ENCODE data around the gene PFKFB2.
A peak's percentile ranks its signal among the peaks of the same experiment; 100 is the strongest.

PFKFB2 gene

DNA sequence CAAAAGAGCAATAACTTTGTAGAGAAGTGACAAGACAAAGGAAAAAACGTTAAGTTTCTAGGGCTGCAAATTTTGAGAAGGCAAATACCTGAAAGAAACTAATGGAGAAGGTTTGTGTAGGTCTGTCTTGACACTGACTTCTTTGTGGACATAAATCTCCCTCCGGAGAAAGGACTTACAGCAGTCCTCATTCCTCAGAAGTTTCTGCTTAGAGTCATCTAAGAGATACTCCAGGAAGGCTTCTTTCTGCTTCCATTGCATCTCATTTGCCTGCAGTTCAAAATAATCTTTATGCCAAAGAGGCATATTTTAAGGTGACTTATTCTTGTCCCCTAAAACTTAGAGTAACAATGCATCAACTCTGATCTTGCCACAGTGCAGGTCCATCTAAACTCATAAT, 31.2 kb downstream of the PFKFB2 start:
- TF ChIP-seq, protein P1, sequence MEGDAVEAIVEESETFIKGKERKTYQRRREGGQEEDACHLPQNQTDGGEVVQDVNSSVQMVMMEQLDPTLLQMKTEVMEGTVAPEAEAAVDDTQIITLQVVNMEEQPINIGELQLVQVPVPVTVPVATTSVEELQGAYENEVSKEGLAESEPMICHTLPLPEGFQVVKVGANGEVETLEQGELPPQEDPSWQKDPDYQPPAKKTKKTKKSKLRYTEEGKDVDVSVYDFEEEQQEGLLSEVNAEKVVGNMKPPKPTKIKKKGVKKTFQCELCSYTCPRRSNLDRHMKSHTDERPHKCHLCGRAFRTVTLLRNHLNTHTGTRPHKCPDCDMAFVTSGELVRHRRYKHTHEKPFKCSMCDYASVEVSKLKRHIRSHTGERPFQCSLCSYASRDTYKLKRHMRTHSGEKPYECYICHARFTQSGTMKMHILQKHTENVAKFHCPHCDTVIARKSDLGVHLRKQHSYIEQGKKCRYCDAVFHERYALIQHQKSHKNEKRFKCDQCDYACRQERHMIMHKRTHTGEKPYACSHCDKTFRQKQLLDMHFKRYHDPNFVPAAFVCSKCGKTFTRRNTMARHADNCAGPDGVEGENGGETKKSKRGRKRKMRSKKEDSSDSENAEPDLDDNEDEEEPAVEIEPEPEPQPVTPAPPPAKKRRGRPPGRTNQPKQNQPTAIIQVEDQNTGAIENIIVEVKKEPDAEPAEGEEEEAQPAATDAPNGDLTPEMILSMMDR (IDR thresholded peaks at IDR 0.05; ENCODE audit: low read depth, low read length, missing control alignments): no peak
- in situ Hi-C loops (cut with HindIII; ENCODE audit: low pct_ligation_motif_present, low sequenced_read_pairs): loop anchor here (25.0 kb wide), 1 partner anchor 328 kb away; no protein-coding TSS in a partner anchor
- no peak overlapping the region for H3K27ac ChIP-seq
- no peak overlapping the region for H3K4me3 ChIP-seq (ENCODE audit: low read depth, low read length)
- DNase-seq: no peak
- no peaks in the 10 kb centered on the region for H3K27me3 ChIP-seq (replicated peaks)
- no peaks in the 10 kb centered on the region for H3K36me3 ChIP-seq (replicated peaks)

DNA sequence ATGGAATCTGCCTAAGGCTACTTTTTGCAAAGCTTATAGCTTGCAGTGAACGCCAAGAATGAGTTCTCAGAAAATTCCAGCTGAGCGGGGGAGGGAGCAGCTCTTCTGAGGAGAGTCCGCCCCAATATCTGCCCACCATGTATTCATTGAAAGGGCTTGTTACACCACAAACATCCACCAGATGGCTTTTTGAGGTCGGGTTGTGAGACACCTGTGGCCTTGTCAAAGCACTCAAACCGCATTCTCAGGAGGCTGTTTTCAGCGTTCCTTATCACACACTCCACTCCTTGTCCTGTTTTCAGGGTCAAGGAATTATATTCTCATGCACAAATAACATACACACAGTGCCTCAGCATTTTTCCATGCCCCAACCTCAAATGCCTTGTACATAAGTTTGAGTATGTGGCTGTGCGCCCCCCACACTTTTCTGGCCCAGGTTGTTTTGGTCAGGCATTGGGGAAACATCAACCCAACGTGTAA, 31.7 kb downstream of the PFKFB2 start:
- Histone ChIP-seq H3K27ac (no peak overlapping the region), H3K4me3 (ENCODE audit: low read depth, low read length) (no peak overlapping the region), H3K27me3 (replicated peaks) (no peaks in the 10 kb centered on the region), H3K36me3 (replicated peaks) (no peaks in the 10 kb centered on the region)
- TF ChIP-seq, protein P1 (IDR thresholded peaks at IDR 0.05; ENCODE audit: low read depth, low read length, missing control alignments): peak; percentile 73
- peak; percentile 59 for DNase-seq
- in situ Hi-C loops (cut with HindIII; ENCODE audit: low pct_ligation_motif_present, low sequenced_read_pairs): loop anchor here (25.0 kb wide), 1 partner anchor 328 kb away; no protein-coding TSS in a partner anchor

DNA sequence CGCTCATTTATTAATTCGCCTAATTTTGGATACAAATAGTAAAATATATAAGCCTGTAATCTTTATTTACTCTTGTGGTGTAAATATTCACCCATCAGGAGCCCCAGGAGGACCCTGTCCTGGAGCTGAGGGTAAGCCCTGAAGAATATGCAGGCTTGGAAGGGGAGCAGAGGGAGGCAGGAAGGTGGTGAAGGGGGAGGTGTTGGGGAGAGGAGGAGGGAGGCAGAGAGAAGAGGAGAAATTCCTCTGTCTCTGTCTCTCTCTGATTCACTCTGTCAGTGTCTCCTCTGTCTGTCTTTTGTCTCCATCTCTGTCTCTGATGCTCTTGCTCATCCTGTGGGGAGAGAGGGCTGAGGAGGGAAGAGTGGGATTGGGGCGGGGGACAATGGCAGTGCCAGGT, 32.8 kb downstream of the PFKFB2 start:
- DNase-seq: no peak
- H3K27ac ChIP-seq: no peak overlapping the region
- no peak overlapping the region for H3K4me3 ChIP-seq (ENCODE audit: low read depth, low read length)
- TF ChIP-seq, protein P1 (IDR thresholded peaks at IDR 0.05; ENCODE audit: low read depth, low read length, missing control alignments): no peak
- no peaks in the 10 kb centered on the region for H3K27me3 ChIP-seq (replicated peaks)
- in situ Hi-C loops (cut with HindIII; ENCODE audit: low pct_ligation_motif_present, low sequenced_read_pairs): loop anchor here (25.0 kb wide), 1 partner anchor 326 kb away; no protein-coding TSS in a partner anchor
- H3K36me3 ChIP-seq (replicated peaks): no peaks in the 10 kb centered on the region

DNA sequence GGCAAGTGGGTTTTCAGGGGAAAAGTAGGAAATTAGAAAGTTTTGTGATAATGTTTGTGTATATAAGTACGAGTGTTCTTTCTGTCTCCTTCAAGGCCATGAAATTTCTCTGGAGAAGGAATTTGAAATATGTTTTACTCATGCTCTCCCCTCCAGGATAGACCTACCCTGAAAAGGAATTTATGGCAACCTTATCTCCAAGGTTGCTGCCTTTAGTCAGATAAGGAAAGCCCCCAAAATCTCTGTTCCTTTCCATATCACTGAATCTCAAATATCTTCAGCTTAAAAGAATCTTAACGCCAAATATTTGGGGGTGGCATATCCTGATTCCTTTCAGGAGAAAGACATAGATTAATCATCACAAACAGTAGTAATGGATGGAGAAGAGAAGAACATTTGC, 35.1 kb downstream of the PFKFB2 start:
- H3K36me3 ChIP-seq (replicated peaks): no peaks in the 10 kb centered on the region

DNA sequence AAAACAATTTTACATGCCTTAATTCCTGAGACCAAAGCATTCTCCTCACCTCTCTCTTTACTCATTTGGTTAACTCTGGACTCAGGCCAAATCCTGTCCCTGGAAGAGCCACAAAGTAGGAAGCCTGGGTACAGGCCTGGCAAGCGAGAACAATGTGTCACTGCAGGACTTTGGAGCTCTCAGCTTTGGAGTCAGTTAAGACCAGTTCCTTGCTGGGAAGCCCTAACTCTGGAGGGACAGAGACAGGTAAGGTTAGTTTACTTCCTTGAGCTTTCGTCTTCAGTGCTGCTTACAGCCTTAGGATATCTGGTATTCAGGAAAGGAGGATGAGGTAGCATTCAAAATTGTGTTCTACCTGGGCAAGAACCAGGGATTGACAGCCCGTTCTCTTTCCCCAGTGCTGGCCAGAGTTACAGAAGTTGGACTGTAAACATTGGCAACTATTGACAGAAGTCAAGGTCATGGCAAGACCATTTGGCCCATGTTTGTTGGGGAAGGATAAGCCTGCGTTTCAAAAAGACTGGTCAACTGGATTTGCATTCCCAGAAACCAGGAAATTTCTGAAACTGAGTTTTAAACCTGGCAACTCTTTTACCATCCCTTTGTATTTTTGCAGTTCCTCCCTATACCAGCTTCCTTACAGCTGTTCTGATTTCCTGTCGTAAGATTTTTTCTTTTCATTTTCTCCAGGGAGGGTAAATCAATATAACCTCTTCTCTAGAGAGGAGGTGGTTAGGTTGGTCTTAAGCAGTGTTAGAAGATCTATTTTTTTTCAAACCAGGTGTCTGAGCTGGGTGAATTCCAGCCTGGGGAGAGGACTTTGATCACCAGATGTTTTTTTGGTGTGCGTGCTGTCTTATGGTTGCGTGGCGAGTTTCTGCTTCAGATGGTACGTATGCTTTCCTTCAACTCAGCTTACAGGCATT, 35.9 kb downstream of the PFKFB2 start, which contains the start of gene C4BPB:
TSS of gene C4BPB (plus strand) at position 160 of the 926 bp plus-strand sequence. CDS start at position 832, 672 bp downstream.
- no peaks in the 10 kb centered on the region for H3K36me3 ChIP-seq (replicated peaks)
- H3K27ac ChIP-seq: no peak within 1 kb of the TSS
- H3K4me3 ChIP-seq (ENCODE audit: low read depth, low read length): no peak within 1 kb of the TSS
- no peaks in the 10 kb centered on the region for H3K27me3 ChIP-seq (replicated peaks)
- in situ Hi-C loops (cut with HindIII; ENCODE audit: low pct_ligation_motif_present, low sequenced_read_pairs): loop anchor here (25.0 kb wide), 1 partner anchor 323 kb away; no protein-coding TSS in a partner anchor
- DNase-seq: no peak
- TF ChIP-seq, protein P1 (IDR thresholded peaks at IDR 0.05; ENCODE audit: low read depth, low read length, missing control alignments): no peak

More for the DNA sequence above, 35.1 kb downstream of the PFKFB2 start:
- no peak overlapping the region for H3K27ac ChIP-seq
- no peak overlapping the region for H3K4me3 ChIP-seq (ENCODE audit: low read depth, low read length)
- TF ChIP-seq, protein P1 (IDR thresholded peaks at IDR 0.05; ENCODE audit: low read depth, low read length, missing control alignments): no peak
- in situ Hi-C loops (cut with HindIII; ENCODE audit: low pct_ligation_motif_present, low sequenced_read_pairs): loop anchor here (25.0 kb wide), 1 partner anchor 324 kb away; no protein-coding TSS in a partner anchor
- DNase-seq: no peak
- no peaks in the 10 kb centered on the region for H3K27me3 ChIP-seq (replicated peaks)

Measured in brain microvascular endothelial cell (primary cell).